Measurements from ENCODE around the gene SLFN13. TPM values are rescaled to one million over a fixed set of nuclear protein-coding genes. Genes with fewer than 3 reads are reported as not detected.

Gene SLFN13
- total RNA-seq, 2 experiments from 2014 or later: 9.5 to 9.7 TPM

DNA sequence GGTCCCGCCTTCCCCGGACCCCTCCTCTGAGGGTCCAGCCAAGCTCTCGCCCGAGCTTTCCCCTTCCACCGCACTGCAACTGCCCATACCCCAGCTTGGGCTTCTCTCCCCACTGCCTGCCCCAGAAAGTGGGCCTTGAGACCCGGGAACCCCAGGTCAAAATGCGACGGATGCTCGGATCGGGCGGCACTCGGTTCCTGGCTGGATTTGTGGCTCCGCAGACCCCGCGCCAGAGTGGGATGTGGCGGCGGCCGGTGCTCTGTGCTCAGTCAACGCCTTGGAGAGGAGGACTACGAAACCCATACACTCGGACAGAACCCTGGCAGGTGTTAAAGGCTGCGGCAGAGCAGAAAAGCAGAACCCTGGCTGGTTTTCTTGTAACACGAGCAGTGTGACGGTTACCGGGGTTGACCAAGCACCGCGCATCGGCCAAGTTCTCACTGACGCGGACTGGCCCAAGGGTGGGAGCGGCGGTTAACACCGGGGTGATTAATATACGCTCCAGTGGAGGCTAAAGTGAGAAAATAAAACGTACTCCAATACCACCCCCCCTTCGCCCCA lies 885 bp upstream of the SLFN13 start:
- Histone ChIP-seq H3K36me3 (ENCODE audit: insufficient read depth, low read length) (no peaks in the 10 kb centered on the region), H3K9me3 (ENCODE audit: control insufficient read depth in 1 of 2, insufficient read depth in 1 of 2, low read length in 2 of 2) (peaks cover 0 to 13% of the 10 kb centered on the region in 2 experiments), H3K27ac (ENCODE audit: low read depth in 1 of 2, low read length in 2 of 2) (no peak overlapping the region), H3K4me3 (ENCODE audit: low read length) (no peak overlapping the region), H3K4me1 (ENCODE audit: insufficient read depth, low read length) (peaks cover 18% of the 10 kb centered on the region), H3K27me3 (ENCODE audit: control insufficient read depth in 1 of 2, insufficient read depth in 2 of 2, low read length in 2 of 2) (no peaks in the 10 kb centered on the region)
- peak in 3 of 14 experiments; percentile 4 to 36 (median 34) for DNase-seq
- no peaks in the 10 kb centered on the region for H3K27me3 Mint-ChIP-seq
- POLR2A ChIA-PET: interaction anchor here (1.6 to 2.8 kb wide), 3 partner anchors 10 to 136 kb away, joined by 9 to 49 read pairs (median 14); no protein-coding TSS in a partner anchor
- CTCF ChIA-PET: no interaction called here
- H3K27ac Mint-ChIP-seq: peak overlapping the region; percentile 81
- peak overlapping the region; percentile 66 for H3K4me3 Mint-ChIP-seq
- intact Hi-C loops (cut with DNase I, micrococcal nuclease): loop anchor here (5.0 kb wide), 1 partner anchor 38 kb away; no protein-coding TSS in a partner anchor
- H3K4me1 Mint-ChIP-seq (ENCODE audit: low read depth): peaks cover 19% of the 10 kb centered on the region
- TF ChIP-seq, protein P1, sequence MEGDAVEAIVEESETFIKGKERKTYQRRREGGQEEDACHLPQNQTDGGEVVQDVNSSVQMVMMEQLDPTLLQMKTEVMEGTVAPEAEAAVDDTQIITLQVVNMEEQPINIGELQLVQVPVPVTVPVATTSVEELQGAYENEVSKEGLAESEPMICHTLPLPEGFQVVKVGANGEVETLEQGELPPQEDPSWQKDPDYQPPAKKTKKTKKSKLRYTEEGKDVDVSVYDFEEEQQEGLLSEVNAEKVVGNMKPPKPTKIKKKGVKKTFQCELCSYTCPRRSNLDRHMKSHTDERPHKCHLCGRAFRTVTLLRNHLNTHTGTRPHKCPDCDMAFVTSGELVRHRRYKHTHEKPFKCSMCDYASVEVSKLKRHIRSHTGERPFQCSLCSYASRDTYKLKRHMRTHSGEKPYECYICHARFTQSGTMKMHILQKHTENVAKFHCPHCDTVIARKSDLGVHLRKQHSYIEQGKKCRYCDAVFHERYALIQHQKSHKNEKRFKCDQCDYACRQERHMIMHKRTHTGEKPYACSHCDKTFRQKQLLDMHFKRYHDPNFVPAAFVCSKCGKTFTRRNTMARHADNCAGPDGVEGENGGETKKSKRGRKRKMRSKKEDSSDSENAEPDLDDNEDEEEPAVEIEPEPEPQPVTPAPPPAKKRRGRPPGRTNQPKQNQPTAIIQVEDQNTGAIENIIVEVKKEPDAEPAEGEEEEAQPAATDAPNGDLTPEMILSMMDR (IDR thresholded peaks at IDR 0.05): no peak
- no peaks in the 10 kb centered on the region for H3K9me3 Mint-ChIP-seq
- no peaks in the 10 kb centered on the region for H3K36me3 Mint-ChIP-seq (ENCODE audit: low read depth)
- no peak for ATAC-seq (ENCODE audit: poor library complexity)

GRCh38 chr17:35448899-35449227 lies 297 bp upstream of the SLFN13 start:
- H3K4me3 Mint-ChIP-seq: peak overlapping the region; percentile 94
- peak overlapping the region; percentile 23 to 63 for H3K27ac ChIP-seq (ENCODE audit: low read depth in 1 of 2, low read length in 2 of 2)
- DNase-seq (peak in 1 of 14 experiments; percentile 9), ATAC-seq (ENCODE audit: poor library complexity) (no peak)
- H3K9me3 Mint-ChIP-seq: no peaks in the 10 kb centered on the region
- H3K27me3 Mint-ChIP-seq: no peaks in the 10 kb centered on the region
- peak overlapping the region; percentile 81 for H3K27ac Mint-ChIP-seq
- H3K36me3 ChIP-seq (ENCODE audit: insufficient read depth, low read length): no peaks in the 10 kb centered on the region
- ChIA-PET CTCF (interaction anchor here (1.7 kb wide), 1 partner anchor 85 kb away, joined by 7 read pairs; no protein-coding TSS in a partner anchor), POLR2A (interaction anchor here (0.6 to 2.8 kb wide), 18 partner anchors 10 to 287 kb away, joined by 3 to 49 read pairs (median 5); partner anchors contain the start of genes SLFN11, SLFN12, SLFN12L and SLFN5)
- TF ChIP-seq, protein P1 (IDR thresholded peaks at IDR 0.05): no peak
- peaks cover 18% of the 10 kb centered on the region for H3K4me1 ChIP-seq (ENCODE audit: insufficient read depth, low read length)
- intact Hi-C loops (cut with DNase I, micrococcal nuclease): loop anchor here (5.0 kb wide), 1 partner anchor 38 kb away; no protein-coding TSS in a partner anchor
- H3K9me3 ChIP-seq (ENCODE audit: control insufficient read depth in 1 of 2, insufficient read depth in 1 of 2, low read length in 2 of 2): peaks cover 0 to 13% of the 10 kb centered on the region in 2 experiments
- peaks cover 19% of the 10 kb centered on the region for H3K4me1 Mint-ChIP-seq (ENCODE audit: low read depth)
- no peaks in the 10 kb centered on the region for H3K36me3 Mint-ChIP-seq (ENCODE audit: low read depth)
- no peaks in the 10 kb centered on the region for H3K27me3 ChIP-seq (ENCODE audit: control insufficient read depth in 1 of 2, insufficient read depth in 2 of 2, low read length in 2 of 2)
- H3K4me3 ChIP-seq (ENCODE audit: low read length): peak overlapping the region; percentile 69

- Histone ChIP-seq H3K4me3 (ENCODE audit: low read length) (peak overlapping the region; percentile 69), H3K27ac (ENCODE audit: low read depth in 1 of 2, low read length in 2 of 2) (no peak overlapping the region), H3K36me3 (ENCODE audit: insufficient read depth, low read length) (no peaks in the 10 kb centered on the region), H3K4me1 (ENCODE audit: insufficient read depth, low read length) (peaks cover 18% of the 10 kb centered on the region), H3K27me3 (ENCODE audit: control insufficient read depth in 1 of 2, insufficient read depth in 2 of 2, low read length in 2 of 2) (no peaks in the 10 kb centered on the region), H3K9me3 (ENCODE audit: control insufficient read depth in 1 of 2, insufficient read depth in 1 of 2, low read length in 2 of 2) (peaks cover 0 to 13% of the 10 kb centered on the region in 2 experiments)
- Mint-ChIP-seq H3K9me3 (no peaks in the 10 kb centered on the region), H3K27ac (peak overlapping the region; percentile 81), H3K36me3 (ENCODE audit: low read depth) (no peaks in the 10 kb centered on the region), H3K27me3 (no peaks in the 10 kb centered on the region), H3K4me3 (peak overlapping the region; percentile 94), H3K4me1 (ENCODE audit: low read depth) (peaks cover 19% of the 10 kb centered on the region)
- TF ChIP-seq, protein P1 (IDR thresholded peaks at IDR 0.05): no peak
- ATAC-seq (ENCODE audit: poor library complexity): no peak
- POLR2A ChIA-PET: interaction anchor here (0.6 to 2.8 kb wide), 14 partner anchors 12 to 397 kb away, joined by 3 to 49 read pairs (median 6); partner anchors contain the start of genes SLFN11 and SLFN12
- no peak for DNase-seq
- CTCF ChIA-PET: interaction anchor here (0.6 to 1.7 kb wide), 3 partner anchors 11 to 86 kb away, joined by 3 to 7 read pairs (median 4); no protein-coding TSS in a partner anchor
- intact Hi-C loops (cut with DNase I, micrococcal nuclease): loop anchor here (5.0 kb wide), 1 partner anchor 40 kb away; no protein-coding TSS in a partner anchor
Measured at GRCh38 chr17:35447499-35447898, 1.1 kb downstream of the SLFN13 start.

All from CD4-positive, alpha-beta T cell (primary cell).